Activated CD8-positive, alpha-beta memory T cell treated with anti-CD3 and anti-CD28 coated beads, Interleukin-2, amount 50 U/mL, for 24 hours (primary cell): ENCODE results near the gene GIMAP2.
"Not testable (repeated sequence)": the region's sequence is repeated elsewhere in the genome, so short reads cannot be mapped to it uniquely, and the experiment has no call there.

Source experiments
- DNase-seq: peaks from one replicate; pipeline ENCODE4 v3.0.0-alpha.2; 2020; ENCODE audit errors: extremely low read depth

Gene GIMAP2

GRCh38 chr7:150685219-150686029 lies at the start of gene GIMAP2:
TSS of gene GIMAP2 (plus strand) at chr7:150685706. CDS start at chr7:150687060, 1,354 bp downstream.
- no peak for DNase-seq

- DNase-seq = no peak
These were observed 43.7 kb upstream of the GIMAP2 start for GRCh38 chr7:150641854-150642253.

GRCh38 chr7:150642926-150643325 lies 42.6 kb upstream of the GIMAP2 start:
- DNase-seq = no peak

- no peak for DNase-seq
These were observed 40.1 kb upstream of the GIMAP2 start for GRCh38 chr7:150645259-150646020.

GRCh38 chr7:150648353-150649079 lies 37.0 kb upstream of the GIMAP2 start:
- DNase-seq = no peak

- DNase-seq = no peak
These were observed 36.5 kb upstream of the GIMAP2 start for GRCh38 chr7:150649080-150649385.

- DNase-seq = no peak
These were observed 30.8 kb upstream of the GIMAP2 start for GRCh38 chr7:150654692-150655091.

GRCh38 chr7:150656047-150656446 lies 29.5 kb upstream of the GIMAP2 start:
- DNase-seq = no peak

GRCh38 chr7:150657526-150657925 lies 28.0 kb upstream of the GIMAP2 start:
- DNase-seq = no peak

- DNase-seq = no peak
These were observed 24.4 kb upstream of the GIMAP2 start for GRCh38 chr7:150660939-150661613.

- DNase-seq = not testable (repeated sequence)
These were observed 22.7 kb upstream of the GIMAP2 start for GRCh38 chr7:150662821-150663220.

GRCh38 chr7:150663802-150664494 lies 21.6 kb upstream of the GIMAP2 start:
- no peak for DNase-seq

GRCh38 chr7:150665089-150665748 lies 20.3 kb upstream of the GIMAP2 start:
- no peak for DNase-seq

GRCh38 chr7:150665896-150666295 lies 19.6 kb upstream of the GIMAP2 start:
- DNase-seq = no peak

- no peak for DNase-seq
These were observed 19.1 kb upstream of the GIMAP2 start for GRCh38 chr7:150666412-150666811.

- no peak for DNase-seq
These were observed 17.0 kb upstream of the GIMAP2 start for GRCh38 chr7:150668472-150668911.

- DNase-seq = no peak
These were observed 16.5 kb upstream of the GIMAP2 start for GRCh38 chr7:150668977-150669376.

GRCh38 chr7:150671798-150672585 lies 13.5 kb upstream of the GIMAP2 start:
- not testable (repeated sequence) for DNase-seq

GRCh38 chr7:150675714-150676113 lies 9.8 kb upstream of the GIMAP2 start:
- no peak for DNase-seq

GRCh38 chr7:150676276-150676675 lies 9.2 kb upstream of the GIMAP2 start:
- DNase-seq = not testable (repeated sequence)
